ENCODE data around the gene FOXA3.

GRCh38 chr19:45878043-45878794 is 14.1 kb downstream of the FOXA3 start:
- TF ChIP-seq CTCF (IDR thresholded peaks at IDR 0.05) (no peak), POLR2AphosphoS5 (IDR thresholded peaks at IDR 0.05) (no peak), POLR2A (IDR thresholded peaks at IDR 0.05; ENCODE audit: low read depth) (no peak), EP300 (IDR thresholded peaks at IDR 0.05) (no peak)
